Stimulated activated CD8-positive, alpha-beta memory T cell treated with anti-CD3 and anti-CD28 coated beads, Interleukin-7, amount 100 ng/mL, for 24 hours (primary cell): Measurements from ENCODE around the gene SURF2.

ENCODE experiments used
- DNase-seq: peaks from one replicate; pipeline ENCODE4 v3.0.0-alpha.2; 2020; ENCODE audit warnings: low read depth

SURF2 gene

DNA sequence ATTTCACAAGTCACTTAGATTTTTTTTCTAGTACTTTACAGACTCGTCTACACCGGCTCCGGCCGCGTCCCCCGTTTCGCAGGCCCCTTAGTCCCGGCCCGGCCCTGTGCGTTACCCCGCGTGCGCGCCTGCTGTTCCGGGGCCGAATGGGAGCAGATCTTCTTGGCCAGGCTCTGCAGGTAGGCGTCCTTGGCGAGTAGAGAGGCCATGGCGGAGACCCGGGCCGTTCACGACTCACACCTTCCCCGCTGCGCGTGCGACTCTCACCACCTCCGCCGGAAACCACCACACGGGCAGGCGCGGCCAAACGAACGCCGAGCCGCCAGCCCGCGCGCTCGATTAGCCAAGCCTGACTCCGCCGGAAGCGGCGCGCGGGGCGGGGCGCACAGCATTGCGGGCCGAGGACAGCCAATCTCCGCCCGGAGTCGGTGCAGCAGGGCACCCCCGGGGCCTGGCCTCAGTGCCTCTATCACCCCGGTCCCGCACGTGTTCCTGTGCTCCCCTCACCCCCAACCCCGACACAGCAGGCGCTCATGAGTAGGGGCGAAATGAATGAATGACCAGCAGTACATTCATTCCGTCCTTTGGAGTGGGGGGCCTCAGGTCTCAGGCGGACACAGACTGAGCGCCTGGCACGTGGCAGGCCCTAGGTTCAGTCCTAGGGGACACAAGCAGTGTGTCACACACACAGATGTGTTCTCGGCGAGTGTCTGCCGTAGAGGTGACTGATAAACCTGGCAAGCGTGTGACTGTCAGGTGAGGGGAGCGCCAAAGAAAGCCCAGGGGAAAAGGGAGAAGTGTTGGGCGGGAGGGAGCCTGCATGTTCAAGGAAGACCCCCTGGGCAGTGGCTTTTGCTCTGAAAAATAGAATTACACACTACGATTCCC, 20.2 kb upstream of the SURF2 start, which contains the start of gene SURF6:
SURF6 (minus strand) TSS at position 265 of the 888 bp plus-strand sequence; CDS start at position 209, 56 bp downstream.
- DNase-seq, result peak; percentile 87

DNA sequence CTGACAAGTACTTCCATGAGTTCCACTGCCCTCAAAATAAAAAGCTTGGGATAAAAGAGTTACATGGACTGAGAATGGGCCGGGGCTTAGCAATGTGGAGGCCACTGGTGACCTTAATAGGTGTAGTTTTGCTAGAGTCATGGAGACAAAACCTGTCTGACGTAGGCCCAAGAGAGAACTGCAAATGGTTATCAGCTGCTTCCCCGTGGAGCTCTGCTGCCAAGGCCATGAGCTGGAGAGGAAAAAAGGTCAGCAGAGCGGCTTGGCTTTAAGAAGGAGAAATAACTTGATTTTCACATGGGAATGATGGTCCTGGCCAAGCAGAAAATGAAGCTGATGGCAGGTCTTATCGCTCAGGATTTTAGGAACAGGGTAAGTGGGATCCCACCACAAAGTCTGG, 16.7 kb upstream of the SURF2 start:
- no peak for DNase-seq

DNA sequence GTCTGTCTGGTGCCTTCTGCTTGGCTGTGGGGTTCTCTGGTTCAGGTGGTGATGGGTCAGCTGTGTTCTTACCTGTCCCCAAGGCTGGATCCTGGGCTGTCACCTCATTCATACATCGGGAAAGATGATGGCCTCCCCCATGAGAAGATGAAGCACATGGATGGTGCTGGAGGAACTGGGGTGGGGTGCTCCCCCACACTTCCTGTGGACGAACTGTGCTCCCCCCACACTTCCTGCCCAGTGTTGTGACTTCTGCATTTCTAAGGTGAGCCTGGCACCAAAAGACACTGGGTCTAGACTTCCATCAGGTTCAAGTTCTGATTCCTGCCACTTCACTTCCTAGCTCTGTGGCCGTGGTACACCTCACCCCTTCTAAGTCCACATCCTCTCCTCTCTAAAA, 16.1 kb upstream of the SURF2 start:
- DNase-seq, result no peak

DNA sequence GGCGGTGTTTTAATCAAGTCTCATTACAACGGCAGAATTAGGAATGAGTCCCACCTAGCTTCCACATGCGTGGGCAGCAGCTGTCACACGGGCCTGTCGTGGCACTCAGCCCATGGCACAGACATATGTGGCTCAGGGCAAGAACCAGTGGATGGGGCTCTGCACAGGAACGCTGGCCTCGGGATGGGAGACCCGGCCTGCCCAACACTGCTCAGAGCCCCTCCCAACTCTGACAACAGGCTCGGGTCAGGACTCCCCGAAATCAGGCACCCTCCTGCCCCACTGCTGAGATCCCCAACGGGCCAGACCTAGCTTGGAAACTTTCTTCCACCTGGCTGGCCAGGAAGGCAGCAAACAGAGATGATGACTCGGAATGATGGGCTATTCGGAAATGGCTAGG, 15.4 kb upstream of the SURF2 start:
- DNase-seq, result no peak

DNA sequence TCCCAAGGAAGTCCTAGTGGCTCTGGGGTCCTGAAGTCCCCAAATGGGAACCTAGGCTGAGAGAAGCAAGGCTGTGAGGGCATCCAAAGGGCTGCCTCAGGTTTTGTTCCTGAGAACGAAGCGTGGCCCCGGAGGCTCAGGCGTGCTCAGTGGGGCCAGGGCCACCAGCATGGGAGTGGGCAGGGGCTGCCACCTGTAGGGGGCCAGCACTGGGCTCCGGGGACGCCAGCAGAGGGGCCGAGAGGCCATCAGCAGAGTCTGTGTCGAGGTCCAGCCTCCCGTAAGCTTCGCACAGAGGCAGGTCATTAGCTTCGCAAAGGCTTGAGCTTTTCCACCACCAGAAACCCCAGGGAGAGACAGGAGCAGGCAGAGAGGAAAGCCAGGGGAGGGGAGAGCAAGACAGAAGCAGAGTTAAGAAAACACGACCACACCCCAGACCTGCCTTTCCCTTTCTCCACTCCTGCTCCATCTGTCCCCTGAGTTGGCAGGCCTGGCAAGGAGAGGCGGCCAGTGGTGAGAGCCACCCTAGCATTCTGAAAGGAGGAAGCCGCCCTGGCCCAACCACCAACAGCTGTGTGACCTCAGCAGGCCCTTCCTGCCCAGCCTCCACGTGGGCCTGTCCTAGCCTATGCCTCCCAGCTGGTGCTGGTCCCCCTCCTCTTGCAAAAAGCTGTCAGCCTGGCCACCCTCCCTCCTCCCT, 14.8 kb upstream of the SURF2 start:
- no peak for DNase-seq

DNA sequence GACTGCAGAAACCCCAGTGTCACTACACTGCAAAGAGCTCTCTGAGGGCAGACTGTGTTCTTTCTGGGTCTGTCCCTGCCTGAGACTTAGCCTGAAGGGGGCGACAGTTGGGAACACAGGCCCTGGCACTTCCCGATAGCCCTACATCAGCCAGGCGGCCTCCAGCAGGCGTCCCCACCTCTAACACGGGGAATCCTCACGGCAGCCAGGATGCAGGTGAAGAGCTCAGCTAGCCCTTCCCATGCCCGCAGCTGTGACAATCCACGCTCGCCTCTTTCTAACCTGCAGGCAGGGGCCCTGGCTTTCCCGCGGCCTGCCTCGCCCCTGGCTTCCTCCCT, 14.3 kb upstream of the SURF2 start:
- no peak for DNase-seq

DNA sequence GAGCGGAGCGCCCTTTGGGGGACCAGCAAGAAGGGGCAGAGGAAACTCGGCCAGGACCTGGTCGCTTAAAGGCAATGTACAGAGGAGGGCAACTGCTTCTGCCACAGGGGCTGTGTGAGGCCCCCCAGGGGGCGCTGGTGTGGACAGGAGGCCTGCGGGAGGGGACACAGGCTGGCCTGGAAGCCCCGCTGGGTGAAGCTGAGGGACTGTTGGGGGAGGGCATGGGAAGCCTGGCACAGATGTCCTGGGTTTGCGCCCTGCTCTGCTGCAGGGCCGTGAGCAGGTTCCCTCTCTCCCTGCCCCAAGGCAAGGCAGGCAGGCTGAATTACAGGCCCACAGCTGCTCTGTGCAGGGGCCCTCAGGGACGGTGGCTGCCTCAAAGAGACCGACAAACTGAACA, 13.8 kb upstream of the SURF2 start:
- no peak for DNase-seq

DNA sequence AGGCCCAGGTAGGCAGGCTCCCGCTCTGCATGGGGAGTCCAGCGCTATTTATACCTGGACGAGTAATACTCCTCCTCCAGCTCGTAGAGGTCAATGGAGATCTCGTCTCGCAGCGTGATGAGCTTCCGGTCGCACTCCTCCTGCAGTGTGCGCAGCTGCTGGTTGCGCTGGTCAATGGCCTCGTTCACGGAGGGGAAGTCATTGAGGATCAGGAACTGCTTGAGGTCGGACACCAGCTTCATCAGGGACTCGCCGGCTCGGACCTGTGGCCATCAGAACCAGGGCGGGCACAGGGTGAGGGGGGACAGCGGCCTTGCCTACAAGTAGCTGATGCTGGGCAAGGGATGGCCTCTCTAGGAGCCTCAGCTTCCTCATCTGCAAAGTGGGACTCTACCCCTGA, 12.3 kb upstream of the SURF2 start:
- DNase-seq, result no peak

DNA sequence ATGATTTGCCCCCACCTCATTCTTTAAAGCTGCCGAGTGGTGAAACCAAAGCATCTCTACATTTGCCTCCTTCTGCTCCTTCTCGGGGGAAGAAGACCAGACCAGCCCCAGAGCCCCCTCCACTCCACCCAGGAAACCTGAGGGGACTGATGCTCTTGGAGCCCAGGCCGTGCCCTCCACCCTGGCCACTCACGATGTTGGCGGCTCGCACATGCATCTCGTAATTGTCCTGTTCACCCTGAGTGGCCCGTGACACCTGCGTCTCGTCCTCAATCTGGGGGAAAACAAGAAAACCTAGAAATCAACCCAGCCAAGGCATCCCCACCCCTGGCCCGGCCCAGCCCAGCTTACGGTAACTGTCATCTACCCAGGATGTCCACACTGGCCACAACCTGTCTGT, 11.4 kb upstream of the SURF2 start:
- DNase-seq, result no peak

DNA sequence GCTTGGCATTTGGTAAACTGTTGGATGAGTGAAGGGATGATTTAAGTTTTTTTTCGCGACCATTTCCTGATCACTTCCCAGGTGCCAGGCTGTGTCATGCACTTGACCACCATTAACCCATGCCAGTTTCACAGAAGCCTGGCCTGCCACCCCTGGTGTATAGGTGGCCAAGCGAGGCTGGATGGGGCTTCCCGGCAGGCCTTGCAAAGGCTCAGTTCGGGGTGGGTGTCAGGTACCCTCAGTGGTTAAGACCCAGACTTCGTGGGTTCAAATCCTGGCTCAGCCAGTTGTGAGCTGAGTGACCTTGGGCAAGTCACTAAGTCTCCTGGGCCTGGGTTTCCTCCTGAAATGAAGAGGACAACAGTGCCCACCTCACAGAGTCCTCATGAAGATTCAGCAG, 10.8 kb upstream of the SURF2 start:
- DNase-seq, result no peak

DNA sequence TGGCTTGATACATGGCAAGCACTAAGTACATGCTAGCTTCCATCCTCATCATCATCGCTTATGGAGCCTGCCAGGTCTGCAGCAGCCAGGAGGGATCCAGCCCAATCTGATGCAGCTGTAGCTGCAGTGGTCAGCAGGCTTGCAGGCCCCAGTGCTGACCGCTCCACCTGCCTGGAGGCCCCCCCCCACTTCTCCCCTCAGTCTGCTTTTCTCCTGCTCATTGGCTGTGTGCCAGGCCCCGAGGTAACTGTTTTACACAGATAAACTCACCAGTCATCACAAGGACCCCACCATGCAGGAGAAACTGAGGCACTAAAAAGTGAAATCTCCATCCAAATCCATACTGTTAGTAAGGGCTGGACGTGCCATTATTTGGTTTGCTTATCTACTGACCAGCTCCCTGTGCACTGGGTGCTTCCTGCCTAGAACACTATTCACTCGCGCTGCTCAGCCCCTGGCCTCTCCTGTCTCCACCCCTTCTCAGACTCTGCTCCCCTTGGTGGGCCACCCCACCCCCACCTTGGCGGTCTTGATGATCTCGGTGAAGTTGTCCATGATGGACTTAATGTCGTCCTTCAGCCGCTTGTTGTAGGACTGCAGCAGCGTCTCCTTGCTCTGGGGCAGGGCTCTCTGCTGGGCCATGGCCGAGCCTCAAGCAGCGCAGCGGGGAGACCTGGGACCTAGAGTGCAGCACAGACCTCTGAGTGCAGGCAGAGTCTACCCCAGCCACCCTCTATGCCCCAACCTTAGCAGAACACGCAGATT, 10.1 kb upstream of the SURF2 start:
- no peak for DNase-seq

DNA sequence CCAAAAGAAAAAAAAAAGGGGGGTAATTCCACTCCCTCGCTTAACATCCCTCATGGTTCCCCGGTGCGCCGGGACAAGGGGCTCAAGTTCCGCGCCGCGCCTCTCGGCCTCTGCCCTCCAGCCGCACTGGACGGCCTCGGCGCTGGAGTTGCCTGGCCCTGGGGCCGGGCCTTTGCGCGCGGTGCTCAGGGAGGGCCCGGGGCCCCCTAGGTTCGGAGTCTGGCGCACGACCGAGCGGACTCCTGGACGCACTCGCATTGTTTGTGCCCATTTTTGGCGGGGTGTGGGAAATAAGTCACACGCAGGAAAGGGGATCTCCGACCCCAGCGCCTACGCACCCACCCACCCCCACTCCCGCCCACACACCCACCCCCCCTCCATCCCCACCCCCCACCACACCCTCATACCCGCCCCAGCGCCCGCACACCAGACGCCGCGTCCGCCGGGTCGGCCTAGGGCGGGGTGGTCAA, 8.8 kb upstream of the SURF2 start:
- DNase-seq, result no peak

DNA sequence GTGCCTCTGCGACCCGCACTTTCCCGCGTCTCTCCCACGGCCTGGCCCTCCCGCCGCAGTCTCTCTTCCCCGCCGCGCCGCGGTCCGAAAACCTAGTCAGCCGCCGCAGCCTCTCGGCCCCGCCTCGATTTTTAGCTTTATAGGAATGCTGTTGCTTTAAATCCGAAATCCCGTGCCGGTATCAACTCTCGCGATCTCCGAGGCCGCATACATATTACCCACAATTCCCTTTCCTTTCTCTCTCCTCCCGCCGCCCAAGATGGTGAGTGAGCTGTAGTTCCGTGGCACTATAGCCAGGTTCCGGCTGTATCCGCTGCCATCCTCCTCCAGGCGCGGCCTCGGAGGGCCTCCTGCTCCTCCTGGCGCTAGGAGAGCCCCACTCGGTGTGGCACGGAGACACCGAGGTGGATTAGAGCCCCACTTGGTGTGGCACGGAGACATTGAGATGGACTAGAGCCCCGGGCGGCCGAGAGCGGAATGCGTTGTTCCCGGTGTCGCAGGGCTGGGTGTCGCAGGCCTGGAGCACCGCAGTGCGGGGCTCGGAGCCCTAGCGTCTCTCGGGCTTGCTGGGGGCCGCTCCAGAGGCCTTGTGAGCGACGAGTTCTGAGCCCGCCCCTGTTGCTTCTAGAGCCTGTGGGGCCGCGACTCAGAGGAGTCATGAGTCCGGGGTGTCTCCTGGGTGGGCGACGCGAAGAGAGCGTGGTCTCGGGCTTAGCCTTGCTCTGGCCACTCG, 8.2 kb upstream of the SURF2 start, which contains the start of the genes MED22 and RPL7A:
MED22 (minus strand) TSS at position 147 of the 733 bp plus-strand sequence. CDS start 1,469 bp downstream, outside the sequence.
RPL7A (plus strand) TSS at position 234 of the 733 bp plus-strand sequence; CDS start at position 260, 26 bp downstream.
- DNase-seq, result peak; percentile 83

DNA sequence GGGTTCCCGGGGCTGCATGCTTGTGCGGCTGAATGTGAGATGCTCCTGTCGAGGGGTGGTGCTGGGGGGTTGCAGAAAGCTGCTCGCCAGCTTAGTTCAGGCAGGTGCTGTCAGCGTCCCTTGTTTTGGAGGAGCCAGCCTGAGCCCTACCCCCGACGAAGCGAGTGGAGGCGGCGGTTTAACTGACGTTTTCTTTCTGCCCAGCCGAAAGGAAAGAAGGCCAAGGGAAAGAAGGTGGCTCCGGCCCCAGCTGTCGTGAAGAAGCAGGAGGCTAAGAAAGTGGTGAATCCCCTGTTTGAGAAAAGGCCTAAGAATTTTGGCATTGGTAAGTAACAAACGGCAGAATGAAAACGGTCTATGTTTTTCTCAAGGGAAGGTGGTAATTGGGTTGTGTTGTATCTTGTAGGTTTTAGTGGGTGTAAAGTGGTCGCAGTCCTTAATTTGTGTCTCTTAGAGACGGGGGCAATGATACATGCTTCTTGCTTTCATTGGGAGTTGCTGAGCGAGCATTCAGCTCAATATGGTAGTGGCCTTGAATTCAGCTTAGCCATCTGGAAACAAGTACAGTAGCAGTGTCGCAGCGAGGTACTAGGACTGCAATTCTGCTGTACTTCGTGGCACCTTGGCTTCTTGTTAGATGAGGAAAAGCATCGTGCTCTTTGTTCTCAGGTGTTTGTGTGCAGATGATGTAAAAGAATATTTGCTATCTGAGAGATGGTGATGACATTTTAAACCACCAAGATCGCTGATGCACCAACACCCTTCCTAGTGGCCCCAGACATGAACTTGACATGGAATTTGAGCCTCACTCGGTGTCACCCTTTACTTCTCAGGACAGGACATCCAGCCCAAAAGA, 7.4 kb upstream of the SURF2 start:
- no peak for DNase-seq

DNA sequence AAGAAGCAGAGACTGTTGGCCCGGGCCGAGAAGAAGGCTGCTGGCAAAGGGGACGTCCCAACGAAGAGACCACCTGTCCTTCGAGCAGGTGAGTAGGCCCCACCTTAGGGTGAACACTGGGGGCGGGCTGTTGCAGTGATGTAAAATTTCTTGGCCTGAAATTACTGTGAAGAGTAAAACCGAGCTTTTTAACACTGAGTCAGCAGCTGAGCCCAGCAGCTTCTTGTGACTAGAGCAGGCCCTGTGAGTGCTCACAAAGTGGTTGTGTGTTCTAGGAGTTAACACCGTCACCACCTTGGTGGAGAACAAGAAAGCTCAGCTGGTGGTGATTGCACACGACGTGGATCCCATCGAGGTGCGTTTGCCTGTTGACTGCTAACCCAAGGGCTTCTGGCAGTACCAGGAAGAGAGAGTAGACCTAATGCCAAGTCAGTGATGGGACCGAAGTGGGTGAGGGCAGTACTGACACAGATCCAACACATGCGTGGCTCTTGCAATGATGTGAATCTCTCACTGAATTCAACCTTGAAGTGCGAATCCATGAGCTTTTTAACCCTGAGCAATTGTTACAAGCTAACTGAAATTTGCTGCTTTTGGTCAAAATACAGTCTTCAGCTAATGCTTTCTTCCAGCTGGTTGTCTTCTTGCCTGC, 6.3 kb upstream of the SURF2 start:
- no peak for DNase-seq

DNA sequence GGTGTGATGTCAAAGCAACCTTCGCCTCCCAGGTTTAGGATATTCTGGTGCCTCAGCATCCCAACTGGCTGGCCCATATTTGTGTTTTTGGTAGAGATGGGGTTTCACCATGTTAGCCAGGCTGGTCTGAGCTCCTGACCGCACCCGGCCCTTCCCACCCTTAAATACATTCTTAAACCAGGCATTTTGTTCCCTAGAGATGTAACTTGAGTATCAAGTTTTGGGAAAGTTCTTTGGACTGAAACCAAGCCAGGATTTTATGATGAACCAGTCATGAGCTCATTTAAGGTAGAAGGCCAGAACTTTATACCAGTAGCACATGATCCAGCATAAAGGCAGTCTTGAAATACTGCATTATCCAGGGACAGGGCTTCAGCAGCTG, 4.8 kb upstream of the SURF2 start:
- DNase-seq, result no peak

DNA sequence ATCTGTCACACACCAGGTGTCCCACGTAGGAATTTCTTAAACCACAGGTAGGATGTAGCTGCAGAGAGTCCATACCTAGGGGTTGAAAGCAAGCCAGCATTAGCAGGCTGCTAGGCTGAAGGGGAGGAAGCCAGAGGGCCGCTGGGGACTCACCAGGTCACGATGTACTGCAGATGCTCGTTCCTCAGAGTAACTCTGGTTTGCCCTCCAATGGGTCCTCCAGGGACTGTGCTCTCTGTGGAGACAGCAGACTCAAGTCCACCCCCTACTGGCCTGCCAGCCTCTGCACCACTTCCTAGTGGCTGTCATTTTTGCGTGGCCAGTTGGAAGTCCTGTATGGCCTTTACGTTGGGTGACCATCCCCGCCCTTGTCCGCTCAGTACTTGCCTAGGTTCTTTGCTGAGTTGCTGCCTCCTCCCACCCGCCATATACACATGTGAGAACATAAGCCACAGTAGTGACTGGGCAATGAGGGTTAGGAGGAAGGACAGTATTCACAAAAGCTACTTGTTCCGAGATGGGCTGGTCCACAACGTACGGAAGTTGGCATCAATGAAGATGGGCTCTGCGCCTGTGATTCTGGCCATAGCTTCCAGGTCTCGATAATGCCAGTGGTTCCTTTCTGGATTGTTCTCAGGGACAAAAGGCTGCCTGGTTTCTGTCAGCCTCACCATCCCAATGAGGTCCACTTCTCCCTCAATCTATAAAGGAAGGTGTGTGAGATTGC, 4.3 kb upstream of the SURF2 start:
- no peak for DNase-seq

DNA sequence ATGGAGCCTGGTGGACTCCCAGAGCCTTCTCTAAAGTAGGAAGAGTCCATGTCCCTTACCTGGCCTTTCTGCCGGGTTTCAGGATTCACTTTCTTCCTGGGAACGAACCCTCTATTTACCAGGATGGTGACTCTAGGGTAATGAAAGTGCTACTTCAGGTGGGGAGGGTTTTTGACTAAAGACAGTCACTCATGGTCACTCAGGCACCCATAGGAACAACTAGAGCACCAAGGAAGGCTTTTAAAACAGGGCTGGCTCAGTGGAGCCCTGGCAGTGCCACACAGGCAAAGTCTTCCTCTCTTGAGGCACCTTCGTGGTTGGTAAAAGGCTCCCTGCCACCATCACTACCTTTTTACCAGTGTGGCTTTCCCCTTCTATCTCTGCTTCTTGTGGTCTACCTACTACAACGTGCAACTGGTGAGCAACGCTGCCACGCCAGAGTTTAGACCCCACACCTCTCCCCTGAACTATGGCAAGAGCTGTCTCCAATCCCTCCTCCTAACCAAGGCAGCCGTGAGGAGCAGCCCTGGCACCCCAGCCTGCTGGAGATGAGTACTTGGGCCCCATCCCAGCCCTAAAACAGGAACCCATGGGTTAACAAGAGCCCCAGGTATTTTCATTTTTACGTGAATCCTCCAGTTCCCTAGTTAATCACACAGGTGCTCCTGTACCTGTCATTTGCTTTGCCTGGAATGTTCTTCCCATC, 3.6 kb upstream of the SURF2 start:
- DNase-seq, result no peak

DNA sequence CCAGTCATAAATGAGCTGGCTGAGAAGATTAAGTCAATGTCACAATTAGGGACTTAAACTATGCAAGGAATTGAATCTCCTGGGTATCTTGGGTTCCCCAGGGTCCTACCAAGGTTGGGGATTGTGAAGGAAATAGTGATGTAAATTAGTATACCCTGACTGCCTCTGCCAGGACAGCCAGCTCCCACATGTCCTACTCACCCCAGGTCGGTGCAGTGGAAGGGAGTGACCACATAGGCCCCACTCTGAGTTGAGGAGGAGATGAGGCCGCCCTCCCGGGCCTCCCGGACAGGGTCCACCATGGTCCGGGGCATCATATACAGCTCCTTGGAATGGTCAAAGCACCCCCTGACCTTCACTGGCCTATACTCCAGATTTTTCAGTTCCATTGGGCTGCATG, 2.8 kb upstream of the SURF2 start:
- no peak for DNase-seq
